H7 (cell line): ENCODE data around the gene CREB5. TPM values are rescaled to one million over a fixed set of nuclear protein-coding genes. Genes with fewer than 3 reads are reported as not detected.

Source experiments
- DNase-seq: peaks from one replicate; pipeline ENCODE4 v3.0.0; 2012
- H3K27me3 ChIP-seq: 2 replicates; pipeline ENCODE4 v1.6.0; 2011; ENCODE audit warnings: mild to moderate bottlenecking, low read length; ENCODE audit not compliant: control insufficient read depth, insufficient read depth
- H3K36me3 ChIP-seq: replicated peaks from 2 replicates; pipeline ENCODE4 v1.5.1; 2011; ENCODE audit warnings: low read length; ENCODE audit not compliant: control insufficient read depth, insufficient read depth
- H3K4me3 ChIP-seq: 2 replicates; pipeline ENCODE4 v1.5.1; 2011; ENCODE audit warnings: low read depth, mild to moderate bottlenecking, control low read depth, low read length, moderate library complexity; ENCODE audit not compliant: insufficient read depth
- total RNA-seq: library from RNA; depleted of rRNA; stranded (reverse); fragments of >200 nt; shearing (Covaris generic); gene quantifications from 2 replicates; pipeline ENCODE4 v1.2.3, GENCODE V29; 2014

Gene CREB5
- total RNA-seq, 1 experiment from 2014 or later = 1.8 TPM

DNA sequence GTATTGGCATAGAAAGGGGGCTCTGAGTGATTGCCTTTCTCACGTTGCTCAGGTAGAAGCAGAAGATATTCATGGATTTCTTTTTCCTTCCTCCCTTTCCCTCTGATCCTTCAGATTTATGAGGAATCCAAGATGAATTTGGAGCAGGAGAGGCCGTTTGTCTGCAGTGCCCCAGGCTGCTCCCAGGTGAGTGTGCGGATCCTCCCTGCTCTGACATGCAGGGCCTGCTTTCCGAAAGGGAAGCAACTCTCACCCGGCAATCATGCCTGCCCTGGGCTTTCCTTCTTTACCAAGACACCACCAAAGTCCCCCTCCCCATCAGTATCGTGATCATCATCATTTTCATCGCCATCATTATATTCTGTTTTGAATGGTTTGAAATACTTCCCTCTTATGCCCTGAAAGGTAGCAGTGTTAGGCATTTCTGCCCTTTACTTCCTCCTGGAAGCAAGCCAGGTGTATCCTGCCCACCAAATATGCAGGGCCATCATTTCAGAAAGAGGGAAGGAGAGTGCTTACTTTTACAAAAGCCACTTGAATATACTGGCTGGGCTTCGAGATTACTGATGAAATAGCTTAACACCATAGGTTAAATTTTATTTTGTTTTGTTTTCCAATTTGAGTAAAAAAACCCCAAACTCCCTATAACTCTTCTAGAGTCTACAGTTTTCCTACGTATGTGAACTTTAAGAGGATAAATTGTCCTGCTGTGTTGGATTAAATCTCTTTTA, 75.9 kb downstream of the CREB5 start:
- no peak overlapping the region for H3K4me3 ChIP-seq
- no peaks in the 10 kb centered on the region for H3K27me3 ChIP-seq
- peak; percentile 17 for DNase-seq
- H3K36me3 ChIP-seq = no peaks in the 10 kb centered on the region

DNA sequence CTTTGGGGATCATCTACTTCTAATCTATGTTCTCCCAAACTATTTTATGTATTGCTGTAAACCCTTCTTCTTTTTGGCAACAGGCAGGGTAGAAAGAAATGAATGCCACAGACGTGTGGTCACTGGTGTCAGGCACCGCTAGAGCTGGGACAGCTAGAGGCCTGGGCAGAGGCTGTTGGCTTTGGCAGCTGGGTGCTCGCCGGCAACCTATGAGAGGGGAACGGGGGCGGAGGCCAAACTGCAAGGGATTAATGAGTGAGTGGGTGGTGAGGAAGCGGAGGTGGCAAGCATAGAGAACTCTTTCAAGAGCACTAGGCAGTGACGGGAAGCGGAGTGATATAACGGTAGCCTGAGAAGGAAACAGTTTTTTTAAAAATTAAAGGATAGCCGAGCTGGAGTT, 78.5 kb downstream of the CREB5 start:
- Histone ChIP-seq H3K27me3 (no peaks in the 10 kb centered on the region), H3K36me3 (no peaks in the 10 kb centered on the region), H3K4me3 (no peak overlapping the region)
- peak; percentile 30 for DNase-seq

DNA sequence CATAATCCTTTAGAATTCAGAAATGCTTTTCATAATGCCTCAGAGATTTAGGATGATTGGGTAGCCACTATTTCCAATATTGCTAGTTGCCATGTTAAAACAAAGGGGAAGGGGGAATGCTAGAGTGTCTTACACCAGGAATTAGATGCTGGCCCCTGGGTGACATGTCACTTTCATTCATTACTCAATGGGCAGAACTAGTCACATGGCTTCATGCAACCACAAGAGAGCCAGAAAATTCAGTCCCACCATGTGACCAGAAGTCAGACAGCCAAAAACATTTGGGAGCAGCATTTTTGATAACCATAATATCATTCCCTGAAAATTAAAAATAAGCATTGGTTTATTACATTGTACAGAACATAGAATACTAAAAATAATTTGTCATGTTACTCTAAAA, 81.2 kb downstream of the CREB5 start:
- no peak for DNase-seq
- no peaks in the 10 kb centered on the region for H3K27me3 ChIP-seq
- H3K36me3 ChIP-seq = no peaks in the 10 kb centered on the region
- H3K4me3 ChIP-seq = no peak overlapping the region

DNA sequence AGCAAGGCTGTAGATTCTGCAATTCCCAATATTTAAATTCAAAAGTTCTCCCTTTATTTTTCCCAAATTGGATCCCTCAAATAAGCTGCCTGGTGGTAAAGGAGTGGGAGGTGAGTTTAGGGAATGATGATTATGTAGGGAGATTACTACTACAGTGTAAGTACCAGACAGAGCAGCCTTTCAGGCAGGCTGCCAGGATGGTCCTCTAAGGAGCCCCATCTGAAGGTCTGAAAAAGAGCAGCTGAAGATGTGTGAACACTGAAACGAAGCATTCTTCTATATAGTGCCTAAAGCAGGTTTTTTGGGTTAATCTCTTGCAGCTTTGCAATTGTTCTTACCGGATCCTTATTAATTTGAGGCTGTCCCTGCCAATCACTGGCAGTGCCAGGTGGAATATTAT, 84.7 kb downstream of the CREB5 start:
- H3K4me3 ChIP-seq = no peak overlapping the region
- H3K36me3 ChIP-seq = no peaks in the 10 kb centered on the region
- no peak for DNase-seq
- no peaks in the 10 kb centered on the region for H3K27me3 ChIP-seq

DNA sequence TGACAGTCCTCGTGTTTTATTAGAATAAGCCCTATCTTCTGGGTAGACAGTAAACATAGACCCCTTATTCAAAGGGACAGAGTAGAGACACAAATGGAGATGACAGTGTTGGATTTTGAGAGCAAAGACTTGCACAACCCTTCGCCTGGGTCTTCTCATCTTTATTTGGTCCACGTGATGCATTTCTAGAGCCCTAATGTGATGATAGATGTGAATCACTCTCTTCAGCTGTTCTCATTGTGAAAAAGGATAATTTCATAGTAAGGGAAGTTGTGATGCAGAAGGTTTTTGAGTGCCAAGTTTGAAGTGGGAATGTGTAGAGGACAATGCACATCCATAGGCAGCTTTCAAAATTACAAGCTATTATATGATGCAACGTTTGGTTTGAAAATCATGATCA, 86.3 kb downstream of the CREB5 start:
- no peaks in the 10 kb centered on the region for H3K27me3 ChIP-seq
- DNase-seq = no peak
- H3K4me3 ChIP-seq = no peak overlapping the region
- no peaks in the 10 kb centered on the region for H3K36me3 ChIP-seq

DNA sequence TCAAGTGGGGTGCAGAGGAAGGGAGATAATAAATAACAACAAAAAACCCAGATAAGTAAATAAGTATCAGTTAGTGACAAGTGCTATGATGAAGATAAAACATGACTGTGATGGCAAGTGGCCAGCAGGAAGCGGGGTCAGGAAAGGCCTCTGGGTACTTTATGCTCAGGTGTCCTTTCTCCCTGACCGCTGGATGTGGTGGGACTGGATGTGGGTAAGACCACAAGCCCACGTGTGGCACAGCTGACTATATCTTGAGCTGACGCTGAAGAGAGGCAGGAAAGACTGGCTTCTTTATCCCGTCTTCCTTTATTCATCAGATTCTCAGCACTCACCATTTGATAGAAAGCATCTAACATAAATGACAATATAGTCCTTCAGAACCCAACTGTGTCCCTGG, 87.8 kb downstream of the CREB5 start:
- DNase-seq = no peak

DNA sequence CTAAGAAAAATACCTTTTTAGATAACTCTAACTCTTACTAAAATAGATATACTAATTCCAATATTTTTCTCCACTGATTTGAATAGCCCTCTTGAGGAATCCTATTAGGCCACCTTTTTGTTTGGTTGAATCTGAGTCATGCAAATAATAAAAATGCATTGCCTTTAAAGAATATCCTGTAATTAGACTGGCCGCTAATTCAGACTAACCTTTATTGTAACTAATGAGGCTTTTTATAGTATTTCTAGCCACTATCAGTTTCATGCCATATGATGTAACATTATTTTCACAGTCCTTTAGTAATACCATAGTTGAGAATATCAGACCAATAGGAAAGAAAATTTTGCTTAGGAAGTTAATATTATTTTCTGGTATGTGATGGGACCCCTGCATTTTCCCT, 90.1 kb downstream of the CREB5 start:
- no peak overlapping the region for H3K4me3 ChIP-seq
- no peaks in the 10 kb centered on the region for H3K27me3 ChIP-seq
- no peaks in the 10 kb centered on the region for H3K36me3 ChIP-seq
- DNase-seq = no peak

More for the DNA sequence above, 87.8 kb downstream of the CREB5 start:
- Histone ChIP-seq H3K36me3 (no peaks in the 10 kb centered on the region), H3K4me3 (no peak overlapping the region), H3K27me3 (no peaks in the 10 kb centered on the region)

DNA sequence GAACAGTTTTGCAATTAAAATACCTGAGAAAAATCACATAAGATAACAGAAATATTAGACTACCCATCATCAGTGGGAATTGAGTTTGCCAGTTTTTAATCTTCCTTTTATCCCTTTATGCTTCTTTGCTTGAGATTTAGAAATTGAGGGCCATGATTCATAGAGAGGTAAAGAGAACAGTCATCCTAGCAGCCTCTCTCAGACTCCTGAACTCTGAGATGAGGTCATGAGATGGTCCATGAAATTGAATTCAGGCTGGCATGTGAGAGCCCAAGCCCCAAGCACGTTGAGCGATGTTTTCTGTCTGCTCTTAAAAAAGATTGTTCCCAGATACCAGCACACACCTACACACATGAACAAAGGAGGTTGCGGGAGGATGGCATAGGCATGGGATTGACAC, 91.1 kb downstream of the CREB5 start:
- Histone ChIP-seq H3K27me3 (no peaks in the 10 kb centered on the region), H3K36me3 (no peaks in the 10 kb centered on the region), H3K4me3 (no peak overlapping the region)
- no peak for DNase-seq

DNA sequence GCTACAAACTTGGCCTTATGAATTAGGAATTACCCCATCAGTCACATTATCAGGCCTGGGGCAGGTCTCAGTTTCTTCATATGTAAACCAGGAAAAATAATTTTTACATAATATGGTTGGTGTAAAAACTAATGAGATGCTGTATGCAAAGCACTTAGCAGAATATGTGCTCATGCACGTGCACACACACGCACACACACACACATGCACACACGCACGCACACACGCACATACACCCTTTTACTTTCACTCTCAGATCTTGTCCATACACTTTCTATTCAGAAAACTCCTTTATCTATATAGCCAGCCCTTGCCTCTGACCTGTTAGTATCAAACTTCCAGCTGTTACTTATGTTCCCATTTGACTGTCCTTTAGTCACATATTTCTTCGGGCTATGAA, 92.7 kb downstream of the CREB5 start:
- no peak for DNase-seq

DNA sequence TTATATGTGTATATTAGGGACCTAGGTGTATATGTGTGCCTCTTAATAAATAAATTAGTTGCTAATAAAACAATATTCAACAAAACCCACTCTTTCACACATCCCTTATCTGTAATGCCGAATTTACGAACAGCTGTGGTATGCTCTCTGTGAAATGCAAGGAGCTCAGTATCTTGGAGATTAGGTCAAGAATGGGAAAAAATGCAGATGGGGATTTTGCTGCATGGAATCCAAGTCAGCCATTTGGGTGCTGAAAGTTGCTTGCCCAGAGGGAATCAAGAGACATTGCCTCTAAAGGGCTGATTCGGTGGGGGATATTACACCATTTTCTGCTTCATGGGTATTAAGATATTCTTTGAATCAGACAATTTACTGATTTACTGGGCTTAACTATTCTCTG, 93.5 kb downstream of the CREB5 start:
- H3K27me3 ChIP-seq = no peaks in the 10 kb centered on the region
- no peaks in the 10 kb centered on the region for H3K36me3 ChIP-seq
- no peak for DNase-seq
- no peak overlapping the region for H3K4me3 ChIP-seq

More for the DNA sequence above, 92.7 kb downstream of the CREB5 start:
- no peak overlapping the region for H3K4me3 ChIP-seq
- no peaks in the 10 kb centered on the region for H3K36me3 ChIP-seq
- H3K27me3 ChIP-seq = no peaks in the 10 kb centered on the region

DNA sequence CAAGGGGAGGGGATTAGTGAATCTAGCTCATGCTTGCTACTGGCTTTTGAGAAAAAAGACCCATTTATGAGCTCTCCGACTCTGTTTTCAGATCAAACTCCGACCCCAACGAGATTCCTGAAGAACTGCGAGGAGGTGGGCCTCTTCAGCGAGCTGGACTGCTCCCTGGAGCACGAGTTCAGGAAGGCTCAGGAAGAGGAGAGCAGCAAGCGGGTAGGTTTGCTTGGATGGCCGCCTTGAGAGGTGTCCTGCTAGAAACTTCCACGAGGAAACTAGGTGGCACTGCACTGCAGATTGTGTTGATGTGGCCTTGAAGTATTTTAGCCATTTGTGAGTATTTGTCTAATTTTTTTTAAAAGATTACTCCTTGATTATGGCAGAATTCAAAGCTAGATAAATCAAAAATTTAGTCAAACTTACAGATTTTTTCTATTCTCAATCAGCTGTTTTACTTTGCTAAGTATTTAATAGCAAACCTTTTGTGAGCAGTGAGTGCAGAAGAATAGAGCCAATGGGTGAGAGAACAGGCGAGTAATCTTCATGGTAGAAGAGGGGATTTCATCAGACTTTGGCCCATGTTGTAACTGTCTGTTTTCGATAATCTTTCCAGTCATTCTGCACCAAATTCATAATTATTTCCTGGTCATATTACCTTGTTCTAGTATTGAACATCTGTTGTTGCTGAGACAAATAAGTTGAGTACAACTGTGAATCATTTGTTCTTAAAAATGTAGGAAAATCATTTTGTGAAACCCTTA, 95.4 kb downstream of the CREB5 start:
- Histone ChIP-seq H3K4me3 (no peak overlapping the region), H3K27me3 (no peaks in the 10 kb centered on the region), H3K36me3 (no peaks in the 10 kb centered on the region)
- peak; percentile 16 for DNase-seq

DNA sequence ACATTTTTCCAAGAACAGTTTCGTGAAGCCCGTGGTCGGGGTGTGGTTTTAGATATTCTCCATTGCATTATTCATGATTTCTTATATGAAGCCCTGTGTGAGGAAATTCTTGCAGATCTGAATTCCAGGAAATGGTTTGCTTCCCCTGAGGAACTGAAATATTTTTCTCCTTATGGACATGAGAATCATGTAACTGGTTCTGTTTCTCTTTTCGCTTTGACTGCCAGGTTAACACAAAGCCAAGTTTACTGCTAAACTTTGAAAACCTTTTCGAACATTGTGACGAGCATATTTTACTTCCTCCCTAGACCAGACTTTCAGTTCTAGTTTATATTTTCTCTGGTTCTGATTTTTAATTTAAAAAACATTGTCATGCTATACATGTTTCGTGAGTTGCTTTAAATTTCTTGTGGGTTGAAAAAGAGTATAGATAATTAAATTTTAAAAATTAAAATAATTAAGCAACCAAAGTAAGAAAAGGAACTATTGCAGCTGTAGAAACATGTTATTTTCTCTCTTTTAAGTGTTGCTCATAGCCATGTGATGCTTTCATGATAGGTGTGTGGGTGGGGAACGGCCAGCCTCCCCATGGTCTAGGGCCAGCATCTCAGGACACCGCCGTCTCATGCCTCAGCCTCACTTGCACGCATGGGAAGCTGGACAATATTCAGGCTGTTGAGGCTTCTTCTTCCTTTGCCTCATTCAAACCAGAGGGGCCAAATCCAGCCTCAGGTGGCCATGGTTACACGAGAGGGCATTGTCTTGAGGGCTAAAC, 97.1 kb downstream of the CREB5 start:
- Histone ChIP-seq H3K36me3 (no peaks in the 10 kb centered on the region), H3K27me3 (no peaks in the 10 kb centered on the region), H3K4me3 (no peak overlapping the region)
- no peak for DNase-seq

DNA sequence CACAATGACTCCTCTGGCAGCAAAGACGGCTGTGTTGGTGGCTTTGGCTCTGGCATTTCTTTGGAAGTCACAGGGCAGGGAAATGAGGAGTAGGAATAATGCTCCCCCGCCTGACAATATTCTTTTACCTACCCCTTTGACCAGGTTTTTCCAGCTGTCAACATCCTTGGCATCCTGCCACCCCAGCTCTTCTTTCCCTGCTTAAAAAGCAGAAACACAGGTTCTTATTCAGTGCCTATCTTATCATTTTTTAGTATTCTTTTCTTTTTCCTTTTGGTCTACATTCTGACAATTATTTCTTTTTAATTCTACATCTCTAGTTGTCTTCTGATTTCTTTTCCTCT, 97.7 kb downstream of the CREB5 start:
- H3K27me3 ChIP-seq = no peaks in the 10 kb centered on the region
- no peaks in the 10 kb centered on the region for H3K36me3 ChIP-seq
- no peak for DNase-seq
- H3K4me3 ChIP-seq = no peak overlapping the region

DNA sequence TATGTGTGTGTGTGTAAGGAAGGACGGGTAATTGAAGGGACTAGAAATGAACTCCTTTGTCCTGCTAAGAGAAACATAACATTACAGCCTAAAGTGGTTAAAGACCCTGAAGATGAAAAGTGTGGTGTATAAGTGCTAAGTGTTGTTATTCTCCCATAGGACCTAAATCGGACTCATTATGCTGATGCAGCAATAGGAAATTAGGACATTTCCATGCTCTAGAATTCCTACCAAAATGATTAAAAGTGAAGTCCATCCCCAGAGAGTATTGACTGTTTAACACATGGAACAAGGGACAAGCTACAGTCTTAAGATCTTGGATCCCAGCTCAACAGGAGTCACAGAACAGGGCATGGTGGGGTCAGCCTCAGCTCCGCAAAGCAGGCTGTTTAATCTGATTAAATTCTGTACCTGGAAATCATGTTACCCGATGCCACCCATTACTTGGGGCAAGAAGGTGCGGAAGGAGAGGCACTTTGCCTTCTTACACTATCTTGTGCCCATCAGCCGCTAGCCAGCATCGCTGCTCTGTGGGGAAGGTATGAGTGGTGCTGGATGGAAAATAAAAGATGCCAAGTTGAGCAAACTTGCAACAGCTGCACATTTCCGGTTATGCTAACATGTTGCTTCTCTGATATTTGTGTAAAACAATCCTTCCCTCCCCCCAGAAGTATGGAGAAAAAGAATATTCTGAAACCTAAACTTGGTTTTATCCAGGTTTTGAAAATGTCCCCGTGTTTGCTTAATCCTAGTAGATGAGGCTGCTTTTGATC, 100.5 kb downstream of the CREB5 start:
- no peaks in the 10 kb centered on the region for H3K27me3 ChIP-seq

More for the DNA sequence above, 100.5 kb downstream of the CREB5 start:
- Histone ChIP-seq H3K4me3 (no peak overlapping the region), H3K36me3 (no peaks in the 10 kb centered on the region)
- DNase-seq = no peak
